Activated T-cell treated with anti-CD3 and anti-CD28 coated beads for 1 hour (primary cell): Measurements from ENCODE around the gene CDHR5.

Experiments used
- DNase-seq: peaks from one replicate; pipeline ENCODE4 v3.0.0-alpha.2; 2020; ENCODE audit warnings: low read depth

Gene CDHR5

DNA sequence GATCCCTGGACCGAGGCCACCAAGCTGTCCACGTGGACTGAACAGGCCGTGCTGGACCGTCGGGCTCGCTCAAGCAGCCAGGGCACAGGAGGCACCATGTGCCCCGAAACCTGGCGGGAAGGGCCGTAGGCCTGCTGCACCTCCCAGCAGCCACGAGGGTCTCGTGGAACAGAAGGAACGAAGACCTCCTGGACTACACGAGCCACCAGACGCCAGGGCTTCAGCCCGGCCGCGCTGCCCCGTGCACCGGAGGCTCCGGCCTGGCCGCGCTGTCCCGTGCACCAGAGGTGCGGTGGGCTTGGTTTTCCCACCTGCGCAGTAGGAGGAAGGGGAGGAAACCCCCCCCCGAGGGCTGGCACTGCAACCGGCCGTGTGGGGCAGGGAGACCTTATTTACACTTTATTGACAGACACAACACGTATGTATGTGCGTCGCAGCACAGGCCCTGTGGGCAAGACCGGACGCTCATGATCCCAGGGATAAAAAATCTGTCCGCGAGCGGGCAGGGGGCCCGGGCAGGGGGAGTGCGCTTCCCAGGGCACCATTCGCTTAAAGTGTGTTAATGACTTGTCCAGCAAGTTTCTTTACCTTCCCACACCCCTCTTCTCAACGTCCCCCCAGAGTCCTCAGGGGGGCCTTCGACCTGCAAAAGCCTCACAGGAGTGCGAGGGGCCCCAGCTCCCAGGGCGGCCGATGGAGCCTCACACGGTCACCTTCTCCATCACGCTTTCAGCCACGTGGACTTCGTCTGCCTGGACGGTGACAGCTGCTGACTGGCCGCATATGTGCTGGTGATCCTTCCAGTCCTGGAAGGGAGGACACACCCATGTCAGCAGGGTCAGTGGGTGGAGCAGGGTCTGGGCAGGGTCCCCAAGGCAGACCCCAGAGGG, 19.3 kb upstream of the CDHR5 start:
- DNase-seq, result no peak

GRCh38 chr11:643366-643765, 18.6 kb upstream of the CDHR5 start:
- DNase-seq, result no peak

GRCh38 chr11:641806-642370, 17.1 kb upstream of the CDHR5 start:
- no peak for DNase-seq

GRCh38 chr11:640021-640706, 15.4 kb upstream of the CDHR5 start:
- no peak for DNase-seq

GRCh38 chr11:639332-639955, 14.7 kb upstream of the CDHR5 start:
- DNase-seq, result no peak

DNA sequence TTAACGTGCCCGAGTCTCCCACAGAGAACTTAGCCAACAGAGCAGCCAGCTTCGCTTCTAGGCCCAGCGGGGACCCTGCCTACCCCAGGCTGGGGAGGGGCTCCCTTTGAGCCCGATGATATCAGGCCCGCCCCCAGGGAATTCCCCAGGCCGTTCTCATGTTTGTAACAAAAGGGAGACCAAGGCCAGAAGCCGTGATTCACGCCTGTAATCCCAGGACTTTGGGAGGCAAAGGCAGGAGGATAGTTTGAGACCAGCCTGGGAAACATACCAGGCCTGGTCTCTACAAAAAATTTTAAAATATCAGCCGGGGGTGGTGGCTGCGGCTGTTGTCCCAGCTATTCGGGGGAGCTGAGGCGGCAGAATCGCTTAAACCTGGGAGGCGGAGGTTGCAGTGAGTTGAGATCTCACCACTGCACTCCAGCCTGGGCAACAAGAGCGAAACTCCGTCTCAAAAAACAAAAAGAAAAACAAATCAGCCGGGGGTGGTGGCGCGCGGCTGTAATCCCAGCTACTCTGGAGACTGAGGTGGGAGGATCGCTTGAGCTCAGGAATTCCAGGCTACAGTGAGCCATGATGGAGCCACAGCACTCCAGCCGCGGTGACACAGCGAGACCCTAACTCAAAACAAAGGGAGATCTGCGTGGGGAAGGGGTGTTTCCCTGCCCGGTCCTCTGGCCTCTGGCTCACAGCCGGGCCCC, 14.0 kb upstream of the CDHR5 start:
- DNase-seq, result no peak

- DNase-seq, result no peak
These were observed 13.1 kb upstream of the CDHR5 start for GRCh38 chr11:637593-638521.

DNA sequence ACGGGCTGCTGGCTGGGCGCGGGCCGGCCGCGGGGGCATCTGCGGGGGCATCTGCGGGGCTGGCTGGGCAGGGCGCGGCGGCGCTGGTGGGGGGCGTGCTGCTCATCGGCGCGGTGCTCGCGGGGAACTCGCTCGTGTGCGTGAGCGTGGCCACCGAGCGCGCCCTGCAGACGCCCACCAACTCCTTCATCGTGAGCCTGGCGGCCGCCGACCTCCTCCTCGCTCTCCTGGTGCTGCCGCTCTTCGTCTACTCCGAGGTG, 12.5 kb upstream of the CDHR5 start:
- no peak for DNase-seq

- no peak for DNase-seq
These were observed 12.0 kb upstream of the CDHR5 start, which contains the start of gene DRD4 for GRCh38 chr11:636511-637332. TSS of gene DRD4 (plus strand) at chr11:637269. CDS start at chr11:637305, 36 bp downstream.

DNA sequence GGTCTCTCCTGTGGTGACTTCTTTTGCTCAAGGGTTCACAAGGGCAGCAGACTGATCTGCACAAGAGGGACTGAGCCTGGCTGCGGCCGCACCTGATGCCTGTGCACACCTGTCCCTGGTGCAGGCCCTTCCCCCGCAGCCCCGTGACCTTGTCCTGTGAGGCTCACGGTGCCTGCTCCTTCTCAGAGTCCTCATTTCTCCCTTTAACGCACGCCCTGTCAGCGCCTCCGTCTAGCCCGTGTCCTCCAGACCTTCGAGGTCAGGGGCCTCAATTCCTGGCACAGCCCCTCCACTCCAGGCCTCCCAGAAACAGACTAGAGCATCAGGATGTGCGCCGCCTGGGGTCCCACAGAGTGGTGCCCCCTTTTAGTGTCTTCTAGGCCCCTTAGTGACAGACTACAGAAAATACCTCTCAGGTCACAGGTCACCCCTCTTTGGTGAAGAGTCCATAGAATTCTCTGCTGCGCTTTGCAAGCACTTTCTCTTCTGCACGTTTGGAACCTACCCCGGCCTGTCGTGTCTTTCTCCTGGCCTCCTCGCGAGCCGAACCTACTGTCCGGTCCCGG, 11.3 kb upstream of the CDHR5 start:
- DNase-seq, result no peak

DNA sequence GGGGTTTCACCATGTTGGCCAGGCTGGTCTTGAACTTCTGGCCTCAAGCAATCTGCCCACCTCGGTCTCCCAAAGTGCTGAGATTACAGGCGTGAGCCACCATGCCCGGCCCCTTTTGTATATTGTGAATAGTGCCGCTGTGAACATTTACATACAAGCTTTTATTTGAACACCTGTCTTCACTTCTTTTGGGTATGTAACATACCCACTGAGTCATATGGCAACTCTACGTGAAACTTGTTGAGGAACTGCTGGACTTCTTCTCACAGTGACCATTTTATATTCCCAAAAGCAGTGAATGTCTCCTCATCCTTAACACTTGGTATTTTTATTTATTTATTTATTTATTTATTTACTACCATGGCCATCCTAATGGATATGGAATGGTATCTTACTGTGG, 6.1 kb upstream of the CDHR5 start:
- DNase-seq, result no peak

GRCh38 chr11:629237-629583, 4.5 kb upstream of the CDHR5 start:
- no peak for DNase-seq

- DNase-seq, result no peak
These were observed 3.3 kb upstream of the CDHR5 start for GRCh38 chr11:628056-628455.

- DNase-seq, result no peak
These were observed 2.5 kb upstream of the CDHR5 start for GRCh38 chr11:627308-627576.

DNA sequence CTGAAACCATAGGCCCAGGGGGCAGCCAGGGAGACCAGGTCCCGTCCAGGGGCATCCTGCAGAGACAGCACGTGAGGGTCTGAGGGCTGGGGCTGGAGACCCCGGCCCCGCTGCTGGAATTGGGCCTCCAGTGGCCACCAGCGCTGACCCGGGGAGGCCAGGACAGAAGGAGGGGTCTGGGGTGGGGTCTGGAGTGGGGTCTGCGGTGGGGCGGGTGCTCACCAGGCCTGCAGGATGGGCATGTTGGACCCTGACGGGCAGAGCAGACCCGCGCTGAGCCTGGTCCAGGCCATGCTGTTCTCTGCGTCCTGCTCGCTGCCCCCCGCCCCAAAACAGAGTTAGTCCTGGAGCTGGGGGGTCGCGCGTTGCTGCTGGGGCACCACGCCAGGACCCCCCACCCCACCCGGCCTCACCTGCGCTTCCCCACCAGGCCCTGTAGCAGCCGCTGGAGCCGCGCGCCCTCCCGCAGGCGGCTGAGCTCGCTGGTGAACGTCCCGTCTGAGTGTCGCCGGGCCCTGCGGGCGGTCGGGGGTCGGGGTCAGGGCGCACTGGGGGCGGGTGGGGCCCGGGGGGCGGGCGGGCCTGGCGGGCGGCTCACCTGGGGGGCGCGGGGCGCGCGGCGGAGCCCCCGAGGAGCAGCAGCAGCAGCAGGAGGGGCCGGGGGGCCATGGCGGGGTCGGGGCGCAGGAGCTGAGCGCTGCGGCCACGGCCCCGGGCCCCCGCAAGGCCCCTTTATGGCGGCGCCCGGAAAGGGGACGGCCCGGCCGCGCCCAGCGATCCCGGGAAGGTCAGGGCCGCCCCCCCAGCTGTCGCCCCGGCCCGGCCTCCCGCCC, 1.9 kb upstream of the CDHR5 start, which contains the start of gene SCT:
Gene SCT, minus strand, starts transcription at position 707 of the 833 bp plus-strand sequence. Its CDS starts 38 bp downstream, at position 669.
- DNase-seq, result no peak

- no peak for DNase-seq
These were observed 997 bp upstream of the CDHR5 start for GRCh38 chr11:625636-626268.

DNA sequence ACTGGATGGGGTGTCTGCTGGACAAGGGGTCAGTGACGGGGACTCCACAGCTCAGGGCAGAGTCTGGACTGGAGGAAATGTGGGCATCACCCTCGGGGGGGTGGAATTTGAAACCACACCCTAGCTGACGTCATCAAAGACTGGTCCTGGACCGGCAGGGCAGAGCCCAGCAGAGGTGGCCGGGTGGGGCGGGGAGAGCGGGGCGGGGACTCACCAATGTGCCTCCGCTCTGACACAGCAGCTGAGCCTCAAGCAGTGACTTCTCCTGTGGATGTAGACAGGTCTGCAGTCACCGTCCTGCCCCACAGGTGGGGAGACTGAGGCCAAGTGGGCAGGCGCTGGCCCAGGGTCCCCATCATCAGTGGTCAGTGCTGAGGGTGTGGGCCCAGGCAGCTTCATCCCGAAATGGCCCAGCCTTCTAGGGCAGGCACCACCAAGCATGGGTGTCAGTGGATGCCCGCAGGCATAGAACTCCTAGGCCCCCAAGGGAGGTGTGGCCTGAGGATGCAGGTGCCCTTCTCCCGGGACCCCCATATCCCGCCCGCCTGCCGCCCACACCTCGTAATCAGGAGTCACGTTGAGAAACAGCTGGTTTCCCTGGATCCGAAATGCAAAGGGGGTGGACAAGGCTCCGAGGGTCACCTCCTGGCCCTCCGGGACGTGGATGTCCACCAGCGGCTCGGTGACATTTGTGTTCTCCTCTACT, 603 bp downstream of the CDHR5 start:
- DNase-seq, result no peak

DNA sequence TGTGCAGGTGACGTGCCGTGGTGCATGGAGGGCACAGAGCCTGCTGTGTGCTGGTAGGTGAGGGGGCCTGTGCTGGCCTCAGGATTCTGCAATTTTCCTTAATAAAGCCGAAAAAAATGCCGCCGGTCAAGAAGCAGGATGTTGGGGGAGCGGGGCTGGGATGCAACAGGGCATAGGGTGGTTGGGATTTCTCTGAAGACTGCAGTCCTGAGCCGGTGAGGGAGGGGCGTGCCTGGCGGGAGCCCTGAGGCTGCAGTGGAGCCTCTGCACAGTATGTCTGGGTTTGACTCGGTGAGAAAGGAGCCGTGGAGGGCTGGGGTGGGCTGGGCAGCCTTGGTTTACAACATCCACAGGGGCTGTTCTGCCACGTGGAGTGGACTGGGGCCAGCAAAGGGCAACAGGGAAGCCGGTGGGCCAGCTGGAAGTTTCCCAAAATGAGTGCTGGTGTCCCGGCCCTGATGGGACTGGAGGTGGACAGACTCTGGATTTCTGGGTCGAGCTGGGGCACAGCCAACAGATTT, 1.3 kb downstream of the CDHR5 start:
- DNase-seq, result no peak
